Right ventricle myocardium superior (tissue), 1 donor: Measurements from ENCODE around the gene ABCB8. TPM values are rescaled to one million over a fixed set of nuclear protein-coding genes. Genes with fewer than 3 reads are reported as not detected.

ENCODE experiments used
- ATAC-seq: fragments of 200-7000 bp; cut with Tn5 transposase; one replicate; pipeline ENCODE4 v1.9.1; 2020; ENCODE audit warnings: mild to moderate bottlenecking; ENCODE audit not compliant: poor library complexity
- DNase-seq: peaks from one replicate; pipeline ENCODE4 v3.0.0-alpha.2; 2020
- intact Hi-C: fragments of 100-400 bp; cut with DNase I; formaldehyde crosslinking; loops from one replicate; pipeline ENCODE4 v1.11.2; 2022
- total RNA-seq: library from RNA; stranded (reverse); fragmentation: NEBNext Ultra II Directional; extraction: Animal tissue kit (Norgen Biotek cat#: 25700); gene quantifications from one replicate; pipeline ENCODE4 v1.2.1, GENCODE V29; 2021
- donor health status: DM: no; HTN: yes; CAD: no; lungs with severe emphysema.

Gene ABCB8
- total RNA-seq, 1 donor from 2014 or later = 24.6 TPM

GRCh38 chr7:151061213-151062110 lies 33.2 kb downstream of the ABCB8 start:
- intact Hi-C loops = no loop called here
- no peak for ATAC-seq
- no peak for DNase-seq

- intact Hi-C loops = no loop called here
- DNase-seq (no peak), ATAC-seq (no peak)
Measured at GRCh38 chr7:151062111-151062398, 33.8 kb downstream of the ABCB8 start.

- intact Hi-C loops = no loop called here
- DNase-seq (no peak), ATAC-seq (no peak)
Measured at GRCh38 chr7:151062399-151063211, 34.4 kb downstream of the ABCB8 start.

- intact Hi-C loops = no loop called here
- ATAC-seq = no peak
Measured at GRCh38 chr7:151063212-151063561, 34.9 kb downstream of the ABCB8 start.

GRCh38 chr7:151064454-151064853 lies 36.2 kb downstream of the ABCB8 start:
- no peak for ATAC-seq
- DNase-seq = no peak
- intact Hi-C loops = no loop called here

More at GRCh38 chr7:151063212-151063561, 34.9 kb downstream of the ABCB8 start:
- peak; percentile 58 for DNase-seq

GRCh38 chr7:151064993-151065392 lies 36.7 kb downstream of the ABCB8 start:
- ATAC-seq (no peak), DNase-seq (no peak)
- intact Hi-C loops = no loop called here

GRCh38 chr7:151065516-151065915 lies 37.3 kb downstream of the ABCB8 start:
- ATAC-seq = no peak
- intact Hi-C loops = no loop called here

GRCh38 chr7:151066273-151066974 lies 38.2 kb downstream of the ABCB8 start:
- intact Hi-C loops = no loop called here
- ATAC-seq = no peak

More at GRCh38 chr7:151065516-151065915, 37.3 kb downstream of the ABCB8 start:
- DNase-seq = no peak

GRCh38 chr7:151068069-151068773 lies 40.0 kb downstream of the ABCB8 start:
- intact Hi-C loops = no loop called here
- ATAC-seq (no peak), DNase-seq (no peak)

More at GRCh38 chr7:151066273-151066974, 38.2 kb downstream of the ABCB8 start:
- no peak for DNase-seq

- no peak for DNase-seq
- intact Hi-C loops = no loop called here
Measured at GRCh38 chr7:151069841-151070573, 41.8 kb downstream of the ABCB8 start.

GRCh38 chr7:151070574-151070960 lies 42.3 kb downstream of the ABCB8 start:
- intact Hi-C loops = no loop called here
- ATAC-seq = no peak

More at GRCh38 chr7:151069841-151070573, 41.8 kb downstream of the ABCB8 start:
- no peak for ATAC-seq

GRCh38 chr7:151071032-151071866 lies 43.0 kb downstream of the ABCB8 start:
- intact Hi-C loops = no loop called here
- ATAC-seq (no peak), DNase-seq (no peak)

More at GRCh38 chr7:151070574-151070960, 42.3 kb downstream of the ABCB8 start:
- DNase-seq = no peak

- intact Hi-C loops = no loop called here
- ATAC-seq (no peak), DNase-seq (no peak)
Measured at GRCh38 chr7:151073990-151074389, 45.7 kb downstream of the ABCB8 start.

GRCh38 chr7:151074817-151075661 lies 46.8 kb downstream of the ABCB8 start:
- ATAC-seq (no peak), DNase-seq (no peak)

GRCh38 chr7:151075662-151075971 lies 47.4 kb downstream of the ABCB8 start:
- intact Hi-C loops = no loop called here
- no peak for ATAC-seq
- no peak for DNase-seq

More at GRCh38 chr7:151074817-151075661, 46.8 kb downstream of the ABCB8 start:
- intact Hi-C loops = no loop called here

GRCh38 chr7:151075978-151076426 lies 47.8 kb downstream of the ABCB8 start:
- DNase-seq = no peak
- no peak for ATAC-seq

More at GRCh38 chr7:151075978-151076426, 47.8 kb downstream of the ABCB8 start:
- intact Hi-C loops = no loop called here
